CD8-positive, alpha-beta memory T cell (primary cell): ENCODE results near the gene CDYL2. TPM values are rescaled to one million over a fixed set of nuclear protein-coding genes. Genes with fewer than 3 reads are reported as not detected.

Experiments used
- CTCF ChIA-PET: fragments of 350-600 bp; sonication (Branson Sonifier 250); formaldehyde crosslinking; loops from one replicate; lab custom pipeline; 2021; ENCODE audit warnings: antibody characterized with exemption; lab: Charles Lee
- POLR2A ChIA-PET: fragments of 350-600 bp; sonication (Branson Sonifier 250); formaldehyde crosslinking; loops from one replicate; lab custom pipeline; 2021; ENCODE audit warnings: antibody characterized with exemption; lab: Charles Lee
- DNase-seq, 5 donors: peaks; one replicate each; pipeline versions ENCODE4 v3.0.0 to v3.0.0-alpha.2; 2020 to 2022; ENCODE audit warnings: mixed read lengths in 1 of 5
- H3K27ac ChIP-seq: one replicate; pipeline ENCODE4 v1.7.0; 2013; ENCODE audit warnings: low read depth, mild to moderate bottlenecking, low read length, moderate library complexity
- H3K27me3 ChIP-seq: 2 replicates; pipeline ENCODE4 v1.7.0; 2013; ENCODE audit warnings: low read length, mild to moderate bottlenecking; ENCODE audit not compliant: insufficient read depth, poor library complexity, severe bottlenecking
- H3K36me3 ChIP-seq: 2 replicates; pipeline ENCODE4 v1.7.0; 2013; ENCODE audit warnings: mild to moderate bottlenecking, low read length, moderate library complexity; ENCODE audit not compliant: insufficient read depth
- H3K4me1 ChIP-seq: 2 replicates; pipeline ENCODE4 v1.7.0; 2013; ENCODE audit warnings: mild to moderate bottlenecking, low read length, moderate library complexity; ENCODE audit not compliant: insufficient read depth
- H3K4me3 ChIP-seq: 2 replicates; pipeline ENCODE4 v1.7.0; 2013; ENCODE audit warnings: mild to moderate bottlenecking, low read length
- H3K9me3 ChIP-seq: 2 replicates; pipeline ENCODE4 v1.7.0; 2013; ENCODE audit warnings: mild to moderate bottlenecking, low read length
- H3K27ac Mint-ChIP-seq, 8 donors: one replicate each; pipeline ENCODE4 v1.8.0; 2020 to 2021; ENCODE audit warnings: mixed read lengths in 8 of 8, mild to moderate bottlenecking in 6 of 8, inconsistent platforms in 3 of 8, moderate library complexity in 3 of 8
- H3K27me3 Mint-ChIP-seq, 2 donors: one replicate each; pipeline ENCODE4 v1.8.0; 2020 to 2021; ENCODE audit warnings: mixed read lengths in 2 of 2, mild to moderate bottlenecking in 1 of 2, moderate library complexity in 1 of 2
- H3K36me3 Mint-ChIP-seq, 3 donors: one replicate each; pipeline ENCODE4 v1.8.0; 2020 to 2021; ENCODE audit warnings: mixed read lengths in 3 of 3, inconsistent platforms in 1 of 3, mild to moderate bottlenecking in 1 of 3
- H3K4me1 Mint-ChIP-seq, 3 donors: one replicate each; pipeline ENCODE4 v1.8.0; 2020 to 2021; ENCODE audit warnings: mixed read lengths in 3 of 3, inconsistent platforms in 1 of 3, mild to moderate bottlenecking in 1 of 3
- H3K4me3 Mint-ChIP-seq, 7 donors: one replicate each; pipeline ENCODE4 v1.8.0; 2020 to 2021; ENCODE audit warnings: mixed read lengths in 7 of 7, mild to moderate bottlenecking in 6 of 7, moderate library complexity in 4 of 7, inconsistent platforms in 2 of 7
- H3K9me3 Mint-ChIP-seq, 5 donors: one replicate each; pipeline ENCODE4 v1.8.0; 2020 to 2022; ENCODE audit warnings: mixed read lengths in 5 of 5, mild to moderate bottlenecking in 3 of 5, moderate library complexity in 2 of 5, inconsistent platforms in 1 of 5
- polyA plus RNA-seq: library from polyadenylated mRNA; unstranded; fragments of 300-500 nt; fragmentation: Illumina TruSeq; gene quantifications from one replicate; pipeline ENCODE4 v1.2.3, GENCODE V29; 2021
- total RNA-seq, 2 experiments: library from RNA; stranded (reverse); gene quantifications; one replicate each; pipeline ENCODE4 v1.2.3, GENCODE V29; 2021

CDYL2 gene
- total and polyA plus RNA-seq, 3 experiments from 2014 or later = 3.8 to 42.0 (median 40.6) TPM

GRCh38 chr16:80703131-80704071 lies 101.0 kb downstream of the CDYL2 start:
- H3K4me3 ChIP-seq = no peak overlapping the region
- H3K36me3 ChIP-seq = no peaks in the 10 kb centered on the region
- H3K27ac ChIP-seq = no peak overlapping the region
- POLR2A ChIA-PET = no interaction called here
- Mint-ChIP-seq H3K4me1 (peaks cover 24 to 35% (median 27%) of the 10 kb centered on the region in 3 donors), H3K27ac (peak overlapping the region in 1 of 8 donors; percentile 33), H3K9me3 (peaks cover 0 to 2% (median 0%) of the 10 kb centered on the region in 5 donors), H3K4me3 (no peak overlapping the region), H3K36me3 (peaks cover 0 to 6% (median 5%) of the 10 kb centered on the region in 3 donors), H3K27me3 (no peaks in the 10 kb centered on the region)
- DNase-seq = no peak
- H3K27me3 ChIP-seq = no peaks in the 10 kb centered on the region
- no peaks in the 10 kb centered on the region for H3K4me1 ChIP-seq
- no peaks in the 10 kb centered on the region for H3K9me3 ChIP-seq
- CTCF ChIA-PET = no interaction called here

- peaks cover 0 to 2% (median 0%) of the 10 kb centered on the region in 5 donors for H3K9me3 Mint-ChIP-seq
- ChIA-PET POLR2A (no interaction called here), CTCF (no interaction called here)
- no peaks in the 10 kb centered on the region for H3K27me3 ChIP-seq
- H3K4me1 ChIP-seq = no peaks in the 10 kb centered on the region
- H3K36me3 Mint-ChIP-seq = peaks cover 0 to 6% (median 5%) of the 10 kb centered on the region in 3 donors
- H3K27ac Mint-ChIP-seq = no peak overlapping the region
- H3K4me3 ChIP-seq = no peak overlapping the region
- no peak for DNase-seq
- H3K27me3 Mint-ChIP-seq = no peaks in the 10 kb centered on the region
- H3K9me3 ChIP-seq = no peaks in the 10 kb centered on the region
- peaks cover 28 to 39% (median 34%) of the 10 kb centered on the region in 3 donors for H3K4me1 Mint-ChIP-seq
- H3K36me3 ChIP-seq = no peaks in the 10 kb centered on the region
- no peak overlapping the region for H3K27ac ChIP-seq
- H3K4me3 Mint-ChIP-seq = no peak overlapping the region
Measured at GRCh38 chr16:80702696-80703095, 101.7 kb downstream of the CDYL2 start.

GRCh38 chr16:80700558-80700957 lies 103.8 kb downstream of the CDYL2 start:
- peak overlapping the region in 2 of 7 donors; percentile 10 to 29 for H3K4me3 Mint-ChIP-seq
- Histone ChIP-seq H3K36me3 (no peaks in the 10 kb centered on the region), H3K4me1 (no peaks in the 10 kb centered on the region), H3K4me3 (no peak overlapping the region), H3K27me3 (no peaks in the 10 kb centered on the region), H3K9me3 (no peaks in the 10 kb centered on the region), H3K27ac (no peak overlapping the region)
- H3K36me3 Mint-ChIP-seq = peaks cover 0 to 5% (median under 1%) of the 10 kb centered on the region in 3 donors
- H3K4me1 Mint-ChIP-seq = peaks cover 33 to 53% (median 52%) of the 10 kb centered on the region in 3 donors
- CTCF ChIA-PET = interaction anchor here (0.8 kb wide), 3 partner anchors 9 to 158 kb away, joined by 3 read pairs; no protein-coding TSS in a partner anchor
- POLR2A ChIA-PET = no interaction called here
- DNase-seq = no peak
- peak overlapping the region in 1 of 8 donors; percentile 45 for H3K27ac Mint-ChIP-seq
- H3K9me3 Mint-ChIP-seq = peaks cover 0 to 4% (median 0%) of the 10 kb centered on the region in 5 donors
- peaks cover 0 to 2% of the 10 kb centered on the region in 2 donors for H3K27me3 Mint-ChIP-seq

GRCh38 chr16:80695020-80695419 lies 109.4 kb downstream of the CDYL2 start:
- Histone ChIP-seq H3K4me3 (no peak overlapping the region), H3K36me3 (no peaks in the 10 kb centered on the region), H3K9me3 (no peaks in the 10 kb centered on the region), H3K4me1 (no peaks in the 10 kb centered on the region), H3K27me3 (no peaks in the 10 kb centered on the region), H3K27ac (no peak overlapping the region)
- Mint-ChIP-seq H3K4me1 (peaks cover 46 to 80% (median 78%) of the 10 kb centered on the region in 3 donors), H3K4me3 (peak overlapping the region in 1 of 7 donors; percentile 2), H3K27me3 (peaks cover 0 to 2% of the 10 kb centered on the region in 2 donors), H3K27ac (no peak overlapping the region), H3K36me3 (peaks cover 0 to 9% (median 5%) of the 10 kb centered on the region in 3 donors), H3K9me3 (peaks cover 0 to 4% (median 1%) of the 10 kb centered on the region in 5 donors)
- POLR2A ChIA-PET = no interaction called here
- no peak for DNase-seq
- CTCF ChIA-PET = no interaction called here

GRCh38 chr16:80693553-80693952 lies 110.8 kb downstream of the CDYL2 start:
- Mint-ChIP-seq H3K4me1 (peaks cover 42 to 82% (median 75%) of the 10 kb centered on the region in 3 donors), H3K4me3 (peak overlapping the region in 1 of 7 donors; percentile 22), H3K36me3 (peaks cover 0 to 6% (median 5%) of the 10 kb centered on the region in 3 donors), H3K27me3 (peaks cover 0 to 2% of the 10 kb centered on the region in 2 donors), H3K27ac (peak overlapping the region in 1 of 8 donors; percentile 22), H3K9me3 (peaks cover 0 to 3% (median 1%) of the 10 kb centered on the region in 5 donors)
- ChIA-PET CTCF (no interaction called here), POLR2A (no interaction called here)
- Histone ChIP-seq H3K27ac (no peak overlapping the region), H3K27me3 (no peaks in the 10 kb centered on the region), H3K4me3 (no peak overlapping the region), H3K9me3 (no peaks in the 10 kb centered on the region), H3K4me1 (no peaks in the 10 kb centered on the region), H3K36me3 (no peaks in the 10 kb centered on the region)
- DNase-seq = no peak

GRCh38 chr16:80692270-80692669 lies 112.1 kb downstream of the CDYL2 start:
- H3K4me1 Mint-ChIP-seq = peaks cover 37 to 74% (median 62%) of the 10 kb centered on the region in 3 donors
- H3K36me3 Mint-ChIP-seq = peaks cover 0 to 6% (median 5%) of the 10 kb centered on the region in 3 donors
- ChIA-PET CTCF (interaction anchor here (1.1 kb wide), 1 partner anchor 8 kb away, joined by 3 read pairs; no protein-coding TSS in a partner anchor), POLR2A (no interaction called here)
- H3K4me1 ChIP-seq = no peaks in the 10 kb centered on the region
- H3K27ac Mint-ChIP-seq = peak overlapping the region in 1 of 8 donors; percentile 4
- no peaks in the 10 kb centered on the region for H3K27me3 ChIP-seq
- H3K4me3 ChIP-seq = no peak overlapping the region
- H3K27me3 Mint-ChIP-seq = peaks cover 0 to 2% of the 10 kb centered on the region in 2 donors
- H3K9me3 Mint-ChIP-seq = peaks cover 0 to 3% (median 1%) of the 10 kb centered on the region in 5 donors
- H3K4me3 Mint-ChIP-seq = peak overlapping the region in 2 of 7 donors; percentile 23 to 45
- no peaks in the 10 kb centered on the region for H3K36me3 ChIP-seq
- H3K27ac ChIP-seq = no peak overlapping the region
- no peaks in the 10 kb centered on the region for H3K9me3 ChIP-seq
- DNase-seq = no peak

GRCh38 chr16:80691111-80691741 lies 113.2 kb downstream of the CDYL2 start:
- no peak overlapping the region for H3K4me3 ChIP-seq
- H3K27me3 Mint-ChIP-seq = peaks cover 0 to 2% of the 10 kb centered on the region in 2 donors
- no peaks in the 10 kb centered on the region for H3K36me3 ChIP-seq
- ChIA-PET POLR2A (no interaction called here), CTCF (interaction anchor here (1.1 kb wide), 1 partner anchor 9 kb away, joined by 3 read pairs; no protein-coding TSS in a partner anchor)
- no peaks in the 10 kb centered on the region for H3K4me1 ChIP-seq
- DNase-seq = no peak
- no peaks in the 10 kb centered on the region for H3K27me3 ChIP-seq
- H3K4me1 Mint-ChIP-seq = peaks cover 37 to 67% (median 56%) of the 10 kb centered on the region in 3 donors
- peaks cover 0 to 3% (median 1%) of the 10 kb centered on the region in 5 donors for H3K9me3 Mint-ChIP-seq
- H3K36me3 Mint-ChIP-seq = peaks cover 0 to 6% (median 5%) of the 10 kb centered on the region in 3 donors
- H3K27ac ChIP-seq = no peak overlapping the region
- H3K27ac Mint-ChIP-seq = no peak overlapping the region
- no peaks in the 10 kb centered on the region for H3K9me3 ChIP-seq
- H3K4me3 Mint-ChIP-seq = peak overlapping the region in 1 of 7 donors; percentile 45
